WERI-Rb-1 (cell line): ENCODE results near the gene C10orf105.

ENCODE experiments used
- DNase-seq: peaks from one replicate; pipeline ENCODE4 v3.0.0-alpha.2; 2020
- H3K27ac ChIP-seq: fragments of 250-450 bp; sonication (Bioruptor Pico); 2 replicates; pipeline ENCODE4 v1.5.1; 2020; ENCODE audit warnings: mild to moderate bottlenecking, moderate library complexity
- H3K27me3 ChIP-seq: fragments of 250-450 bp; sonication (Bioruptor Pico); 2 replicates; pipeline ENCODE4 v1.5.1; 2021; ENCODE audit warnings: mild to moderate bottlenecking, low read depth, moderate library complexity; ENCODE audit not compliant: insufficient read depth, severe bottlenecking
- H3K36me3 ChIP-seq: fragments of 250-450 bp; sonication (Bioruptor Pico); 2 replicates; pipeline ENCODE4 v1.5.1; 2020; ENCODE audit warnings: mild to moderate bottlenecking, moderate library complexity
- H3K4me3 ChIP-seq: 2 replicates; pipeline ENCODE4 v1.5.1; 2011; ENCODE audit warnings: low read depth, mild to moderate bottlenecking, control low read depth, low read length
- H3K9me3 ChIP-seq: fragments of 250-450 bp; sonication (Bioruptor Pico); 2 replicates; pipeline ENCODE4 v1.5.1; 2021; ENCODE audit warnings: mild to moderate bottlenecking, moderate library complexity; ENCODE audit not compliant: severe bottlenecking
- TF ChIP-seq, protein P1 (sequence below): IDR thresholded peaks from 2 replicates; pipeline ENCODE4 v1.5.1; 2011; ENCODE audit warnings: low read depth, mild to moderate bottlenecking, control low read depth, inconsistent platforms, low read length

C10orf105 gene

DNA sequence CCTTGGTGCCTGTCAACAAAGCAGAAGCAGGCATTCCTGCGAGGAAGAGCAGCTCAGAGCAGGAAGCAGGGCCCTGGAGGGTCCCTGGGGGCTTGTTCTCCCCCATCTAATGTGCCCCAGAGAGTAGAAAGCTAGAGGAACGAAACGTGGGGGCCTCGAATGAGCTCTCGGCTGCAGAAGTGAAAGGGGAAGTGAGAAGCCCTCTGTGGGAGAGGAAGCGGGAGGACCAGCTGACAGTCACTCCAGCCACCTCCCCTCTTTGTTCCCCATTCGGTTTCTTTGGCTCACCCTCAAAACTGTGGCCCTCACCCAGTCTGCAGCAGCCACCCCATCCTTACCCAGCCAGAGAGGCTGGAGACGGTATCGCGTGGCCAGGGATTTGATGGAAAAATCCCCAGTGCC, 25.0 kb downstream of the C10orf105 start:
- Histone ChIP-seq H3K36me3 (peaks cover 73% of the 10 kb centered on the region), H3K4me3 (no peak overlapping the region), H3K27ac (no peak overlapping the region), H3K27me3 (no peaks in the 10 kb centered on the region), H3K9me3 (no peaks in the 10 kb centered on the region)
- TF ChIP-seq, protein P1, sequence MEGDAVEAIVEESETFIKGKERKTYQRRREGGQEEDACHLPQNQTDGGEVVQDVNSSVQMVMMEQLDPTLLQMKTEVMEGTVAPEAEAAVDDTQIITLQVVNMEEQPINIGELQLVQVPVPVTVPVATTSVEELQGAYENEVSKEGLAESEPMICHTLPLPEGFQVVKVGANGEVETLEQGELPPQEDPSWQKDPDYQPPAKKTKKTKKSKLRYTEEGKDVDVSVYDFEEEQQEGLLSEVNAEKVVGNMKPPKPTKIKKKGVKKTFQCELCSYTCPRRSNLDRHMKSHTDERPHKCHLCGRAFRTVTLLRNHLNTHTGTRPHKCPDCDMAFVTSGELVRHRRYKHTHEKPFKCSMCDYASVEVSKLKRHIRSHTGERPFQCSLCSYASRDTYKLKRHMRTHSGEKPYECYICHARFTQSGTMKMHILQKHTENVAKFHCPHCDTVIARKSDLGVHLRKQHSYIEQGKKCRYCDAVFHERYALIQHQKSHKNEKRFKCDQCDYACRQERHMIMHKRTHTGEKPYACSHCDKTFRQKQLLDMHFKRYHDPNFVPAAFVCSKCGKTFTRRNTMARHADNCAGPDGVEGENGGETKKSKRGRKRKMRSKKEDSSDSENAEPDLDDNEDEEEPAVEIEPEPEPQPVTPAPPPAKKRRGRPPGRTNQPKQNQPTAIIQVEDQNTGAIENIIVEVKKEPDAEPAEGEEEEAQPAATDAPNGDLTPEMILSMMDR = no peak
- DNase-seq = no peak

DNA sequence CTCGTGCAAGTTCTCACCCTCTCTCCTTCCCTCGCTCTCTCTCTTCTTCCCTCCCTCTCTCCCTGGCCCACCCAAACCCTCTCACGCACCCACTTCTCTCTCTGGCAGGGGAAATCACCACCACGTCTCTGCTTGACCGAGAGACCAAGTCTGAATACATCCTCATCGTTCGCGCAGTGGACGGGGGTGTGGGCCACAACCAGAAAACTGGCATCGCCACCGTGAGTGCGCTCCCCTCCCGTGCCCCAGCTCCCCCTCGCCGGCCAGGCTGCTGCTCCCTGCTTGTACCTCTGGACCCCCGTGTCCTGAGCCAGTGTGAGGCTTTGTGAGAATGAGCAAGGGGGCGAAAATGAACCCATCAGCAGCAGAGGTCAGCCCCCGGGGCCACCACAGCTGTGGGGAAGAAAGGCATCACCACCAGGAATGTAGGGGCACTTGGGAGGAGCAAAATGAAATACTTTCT, 25.5 kb downstream of the C10orf105 start:
- no peak overlapping the region for H3K27ac ChIP-seq
- H3K36me3 ChIP-seq = peaks cover 72% of the 10 kb centered on the region
- TF ChIP-seq, protein P1 = no peak

DNA sequence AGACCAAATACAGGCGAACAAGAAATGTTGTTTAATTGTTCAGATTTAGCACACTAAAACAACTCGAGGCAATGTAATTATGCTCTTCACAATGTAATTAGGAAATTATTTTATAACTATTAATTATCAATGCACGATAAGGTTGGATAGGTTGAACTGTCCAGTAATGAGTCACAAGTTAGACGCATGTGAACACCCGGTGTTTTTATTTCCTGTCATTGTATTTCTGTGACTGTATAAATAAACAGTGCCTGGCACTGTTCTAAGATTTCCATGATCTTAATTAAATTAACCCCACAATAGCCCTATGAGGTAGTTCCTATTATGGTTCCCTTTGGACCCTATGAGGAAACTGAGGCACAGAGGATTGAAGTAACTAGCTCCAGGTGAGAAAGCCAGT, 26.2 kb downstream of the C10orf105 start:
- no peak overlapping the region for H3K27ac ChIP-seq
- no peak for DNase-seq
- TF ChIP-seq, protein P1 = no peak
- H3K27me3 ChIP-seq = no peaks in the 10 kb centered on the region
- no peaks in the 10 kb centered on the region for H3K9me3 ChIP-seq
- no peak overlapping the region for H3K4me3 ChIP-seq
- peaks cover 66% of the 10 kb centered on the region for H3K36me3 ChIP-seq

More for the DNA sequence above, 25.5 kb downstream of the C10orf105 start:
- Histone ChIP-seq H3K4me3 (no peak overlapping the region), H3K9me3 (no peaks in the 10 kb centered on the region), H3K27me3 (no peaks in the 10 kb centered on the region)
- no peak for DNase-seq

DNA sequence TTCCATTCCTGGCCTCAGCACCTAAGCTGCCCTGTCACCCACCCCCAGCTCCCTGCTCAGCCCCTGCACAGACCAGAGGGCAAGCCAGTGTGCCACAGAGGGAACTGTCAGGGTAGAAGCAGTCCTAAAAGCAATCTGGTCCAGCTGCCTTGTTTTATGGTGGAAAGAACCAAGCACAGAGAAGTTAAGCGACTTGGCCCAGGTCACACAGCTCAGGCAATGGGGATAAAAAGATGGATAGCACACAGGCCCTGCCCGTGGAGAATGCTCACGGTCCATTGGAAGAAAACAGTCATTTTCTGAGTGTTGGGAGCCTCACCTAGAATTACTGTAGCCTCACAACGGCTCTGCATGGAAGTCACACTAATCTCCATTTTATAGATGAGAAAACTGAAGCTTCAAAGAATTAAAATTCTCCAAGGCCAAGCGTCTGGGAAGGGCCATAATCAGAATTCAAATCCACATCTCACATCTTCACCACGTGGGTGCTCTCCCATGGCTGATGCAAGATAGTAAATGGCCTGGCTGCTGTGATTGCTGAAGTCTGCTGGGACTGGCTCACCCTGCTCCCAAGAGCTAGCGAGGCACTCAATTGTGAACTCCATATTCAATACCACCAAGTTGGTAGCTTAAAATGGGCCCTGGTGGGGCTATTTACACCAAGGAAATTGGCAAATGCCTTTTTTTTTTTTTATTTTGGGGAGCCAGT, 26.8 kb downstream of the C10orf105 start:
- peaks cover 69% of the 10 kb centered on the region for H3K36me3 ChIP-seq
- H3K4me3 ChIP-seq = no peak overlapping the region
- H3K27ac ChIP-seq = no peak overlapping the region
- TF ChIP-seq, protein P1 = no peak
- DNase-seq = no peak
- peaks cover 4% of the 10 kb centered on the region for H3K9me3 ChIP-seq
- H3K27me3 ChIP-seq = no peaks in the 10 kb centered on the region

DNA sequence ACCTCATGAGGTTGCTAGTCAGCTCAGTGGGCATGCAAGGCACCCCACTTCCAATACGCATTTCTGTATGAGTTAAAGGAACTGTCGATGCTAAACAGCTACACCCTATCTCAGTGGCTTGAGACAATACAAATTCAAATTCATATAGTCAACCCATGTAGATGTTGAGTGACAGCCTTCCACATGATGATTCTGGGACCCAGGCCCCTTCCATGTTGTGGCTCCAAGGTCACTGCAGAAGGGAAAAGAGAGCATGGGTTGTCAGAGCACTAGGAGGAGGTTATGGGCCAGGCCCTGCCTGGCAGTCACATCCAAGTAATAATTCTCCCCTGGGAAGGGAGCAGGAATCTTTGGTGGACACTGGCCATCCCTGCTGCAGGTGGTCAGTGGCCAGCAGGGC, 28.2 kb downstream of the C10orf105 start:
- no peak overlapping the region for H3K4me3 ChIP-seq
- no peaks in the 10 kb centered on the region for H3K27me3 ChIP-seq
- peaks cover 70% of the 10 kb centered on the region for H3K36me3 ChIP-seq
- no peak overlapping the region for H3K27ac ChIP-seq
- peaks cover 4% of the 10 kb centered on the region for H3K9me3 ChIP-seq
- TF ChIP-seq, protein P1 = no peak
- no peak for DNase-seq
